DMS53 treated with DMSO at 0.1 percent for 48 hours (cell line): ENCODE results near the gene CRYL1.

ENCODE experiments used
- DNase-seq: peaks from one replicate; lab custom pipeline; 2025; ENCODE audit not compliant: unreplicated experiment; lab: John Stamatoyannopoulos, UW

Gene CRYL1

DNA sequence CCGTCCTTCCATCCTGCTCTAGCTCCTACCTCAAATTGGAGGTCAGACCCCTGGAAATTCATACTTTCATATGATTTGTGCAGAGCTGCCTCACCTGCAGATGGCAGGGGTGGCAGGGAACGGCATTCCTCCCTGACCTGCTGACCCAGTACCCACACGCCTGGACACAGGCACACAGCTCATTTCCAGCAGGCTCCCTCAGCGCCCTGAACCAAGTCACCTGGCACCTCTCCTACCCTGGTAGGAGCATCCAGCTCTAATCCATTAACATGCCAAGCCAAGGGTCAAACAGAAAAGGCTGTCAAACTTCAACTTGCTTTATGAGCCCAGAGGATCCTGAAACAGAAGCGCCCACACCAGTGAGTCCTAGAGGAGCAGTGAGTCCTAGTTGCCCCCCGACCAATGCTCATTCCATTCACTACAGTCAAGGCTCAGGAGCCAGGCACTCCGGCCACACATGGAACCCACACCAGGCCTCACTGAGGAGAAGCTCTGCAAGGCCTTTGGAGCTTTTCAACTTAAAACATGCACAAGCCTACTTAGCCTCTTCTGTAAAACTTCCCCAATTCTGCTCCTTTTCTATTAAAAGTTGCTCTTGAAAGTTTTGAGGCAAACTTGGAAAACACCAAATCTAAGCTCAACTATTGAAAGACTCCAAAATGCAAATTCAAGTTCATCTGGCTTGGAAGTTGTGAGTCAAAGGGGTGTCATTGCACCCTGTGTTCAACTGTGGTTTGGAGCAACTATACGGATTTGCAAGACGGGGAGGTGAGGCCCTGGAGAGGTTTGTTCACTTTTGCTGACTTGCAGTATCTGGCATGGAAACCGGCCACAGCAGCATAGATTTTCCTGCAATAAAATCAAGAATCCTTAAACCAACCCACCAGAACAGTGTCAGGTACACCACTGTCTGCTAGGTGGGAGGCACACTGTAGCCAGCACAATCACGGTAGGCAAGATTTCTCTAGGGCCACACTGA, 96.7 kb downstream of the CRYL1 start:
- DNase-seq = no peak

- no peak for DNase-seq
Observed at GRCh38 chr13:20426766-20427448, 98.8 kb downstream of the CRYL1 start.

DNA sequence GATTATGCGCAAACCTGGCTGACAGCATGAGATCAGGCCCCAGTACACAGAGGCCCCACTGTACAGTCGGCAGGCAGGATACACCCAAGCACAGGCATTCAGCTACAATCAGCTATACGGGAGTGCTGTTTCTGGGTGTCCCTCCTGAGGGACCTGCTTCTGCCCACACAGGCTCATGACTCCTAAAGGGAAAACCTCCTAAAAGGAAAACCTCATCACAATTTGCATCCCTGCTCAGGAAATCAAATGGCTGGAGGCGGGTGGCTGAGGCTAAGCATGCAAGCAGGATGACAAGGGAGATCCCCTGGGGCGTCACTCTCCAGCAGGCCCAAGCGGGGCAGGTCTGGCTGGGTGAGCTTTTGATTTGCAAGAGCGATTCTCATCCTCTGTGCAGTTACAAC, 99.8 kb downstream of the CRYL1 start:
- DNase-seq = no peak

DNA sequence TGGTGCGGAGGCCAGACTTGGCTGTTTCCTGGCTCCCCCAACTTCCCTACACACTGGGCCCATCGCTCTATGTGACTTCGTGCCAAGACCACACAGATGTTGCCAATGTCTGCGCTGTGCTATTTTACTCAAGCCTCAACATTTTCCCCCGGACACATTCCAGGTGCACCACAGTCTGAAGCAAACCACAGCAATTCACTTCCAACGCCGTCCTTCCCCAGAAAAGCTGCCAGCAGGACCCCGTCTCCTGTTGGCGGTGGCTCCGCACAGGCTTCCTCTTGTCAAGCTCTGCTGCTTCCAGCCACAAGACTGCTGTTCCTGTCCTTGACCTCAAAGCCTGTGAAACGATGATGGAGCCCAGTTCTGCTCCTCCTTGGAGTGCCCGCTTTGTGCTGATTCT, 100.7 kb downstream of the CRYL1 start:
- no peak for DNase-seq

DNA sequence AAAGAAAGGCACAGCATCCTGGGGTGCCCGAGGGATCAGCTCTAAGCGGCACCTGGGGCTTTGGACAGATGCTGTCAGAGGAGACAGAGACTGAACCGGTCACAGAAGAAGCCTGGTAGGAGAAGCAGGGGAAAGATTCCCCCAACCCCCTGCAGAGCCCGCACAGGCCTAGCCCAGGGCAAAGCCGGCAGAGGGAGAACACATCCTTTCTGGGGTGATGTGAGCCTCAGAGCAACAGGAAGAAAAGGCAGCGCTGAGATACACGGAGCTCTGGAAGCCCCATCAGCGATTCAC, 101.2 kb downstream of the CRYL1 start:
- no peak for DNase-seq

GRCh38 chr13:20422362-20422761, 103.3 kb downstream of the CRYL1 start:
- DNase-seq = no peak

GRCh38 chr13:20420938-20421337, 104.7 kb downstream of the CRYL1 start:
- no peak for DNase-seq

- DNase-seq = no peak
Observed at GRCh38 chr13:20418953-20419352, 106.7 kb downstream of the CRYL1 start.

DNA sequence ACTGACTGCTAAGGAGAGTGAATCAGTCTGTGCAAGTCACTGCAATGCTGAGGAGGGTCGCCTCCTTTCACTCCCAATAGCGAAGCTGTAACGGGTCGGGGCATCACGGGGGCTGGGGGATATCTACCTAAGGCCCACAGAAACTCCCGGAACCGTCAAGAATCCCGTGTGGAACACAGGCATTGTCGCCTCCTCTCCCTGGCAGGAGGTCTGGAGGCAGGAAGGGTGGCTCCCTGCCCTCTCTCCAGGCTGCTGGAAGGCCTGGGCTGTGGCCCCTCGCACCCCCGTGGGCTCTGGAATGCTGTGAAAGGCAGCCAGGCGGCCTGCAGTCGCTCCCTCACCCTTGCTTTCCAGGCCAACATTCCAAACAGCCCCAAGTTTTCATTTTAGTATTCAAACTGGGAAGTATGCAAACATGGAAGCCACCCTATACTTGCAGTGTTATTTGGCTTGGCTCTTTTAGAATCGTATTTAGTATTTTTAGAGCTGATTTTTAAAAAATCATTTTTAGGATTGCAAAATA, 109.4 kb downstream of the CRYL1 start:
- DNase-seq = no peak

GRCh38 chr13:20415694-20416107, 110.0 kb downstream of the CRYL1 start:
- DNase-seq = no peak

- DNase-seq = no peak
Observed at GRCh38 chr13:20415306-20415679, 110.4 kb downstream of the CRYL1 start.

DNA sequence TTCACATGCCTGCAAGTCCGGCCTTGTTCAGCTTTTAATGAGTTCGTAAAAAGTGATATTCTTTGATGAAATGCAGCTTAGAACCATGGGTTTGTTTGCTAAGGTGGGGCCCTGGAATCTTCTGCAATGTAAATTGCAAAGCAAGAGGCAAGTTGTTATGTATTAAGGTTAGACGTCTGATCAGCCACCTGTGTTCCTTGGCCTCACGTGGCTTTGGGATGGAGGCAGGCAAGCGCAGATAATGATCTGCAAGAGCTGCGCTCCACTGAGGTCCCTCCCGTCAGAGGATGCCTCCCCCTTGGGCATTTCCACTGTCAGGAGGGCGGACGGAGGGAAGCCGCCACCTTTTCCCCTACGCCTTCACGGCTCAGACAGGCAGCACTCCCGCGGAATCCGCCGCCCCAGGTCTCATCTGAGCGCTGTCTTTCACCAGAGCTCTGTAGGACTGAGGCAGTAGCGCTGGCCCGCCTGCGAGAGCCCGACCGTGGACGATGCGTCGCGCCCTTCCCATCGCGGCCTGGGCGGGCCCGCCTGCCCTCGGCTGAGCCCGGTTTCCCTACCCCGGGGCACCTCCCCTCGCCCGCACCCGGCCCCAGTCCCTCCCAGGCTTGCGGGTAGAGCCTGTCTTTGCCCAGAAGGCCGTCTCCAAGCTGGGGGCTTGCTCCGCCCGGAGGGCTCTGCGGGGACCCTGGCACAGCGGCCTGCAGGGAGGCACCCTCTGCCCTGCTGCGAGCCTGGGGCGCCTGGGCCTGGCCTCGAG, 110.9 kb downstream of the CRYL1 start:
- no peak for DNase-seq

- DNase-seq = no peak
Observed at GRCh38 chr13:20412691-20413355, 112.8 kb downstream of the CRYL1 start.

DNA sequence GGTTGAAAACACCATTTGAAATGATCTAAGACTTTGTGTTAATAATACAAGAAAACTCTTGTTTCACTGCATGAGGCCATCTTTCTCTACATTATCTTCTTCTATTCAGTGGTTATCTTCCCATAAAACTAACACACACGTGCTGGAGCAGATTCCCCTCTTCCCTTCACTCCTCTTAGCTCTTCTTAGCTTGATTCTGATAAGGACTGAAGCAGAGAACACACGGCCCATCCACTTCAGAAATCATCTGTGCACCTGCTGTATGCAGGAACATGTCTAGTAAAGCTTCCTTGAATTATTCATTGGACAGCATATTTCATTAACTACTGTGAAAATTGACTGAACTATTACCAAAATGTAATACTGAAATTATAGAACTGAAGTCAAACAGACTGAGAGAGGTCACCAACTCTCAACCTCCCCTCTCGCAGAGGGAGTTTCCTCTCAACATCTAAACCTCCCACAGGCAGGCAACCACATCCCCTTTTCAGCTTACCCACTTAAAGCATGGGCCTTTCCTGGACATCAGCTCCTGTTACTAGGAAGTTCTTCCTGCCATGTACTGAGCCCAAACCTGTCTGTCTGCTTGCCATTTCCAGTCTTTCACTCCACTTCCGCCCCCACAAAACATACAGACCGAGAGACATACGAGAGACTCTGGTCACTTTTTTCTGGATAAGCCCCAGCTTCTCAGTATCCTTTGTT, 113.9 kb downstream of the CRYL1 start:
- DNase-seq = no peak

DNA sequence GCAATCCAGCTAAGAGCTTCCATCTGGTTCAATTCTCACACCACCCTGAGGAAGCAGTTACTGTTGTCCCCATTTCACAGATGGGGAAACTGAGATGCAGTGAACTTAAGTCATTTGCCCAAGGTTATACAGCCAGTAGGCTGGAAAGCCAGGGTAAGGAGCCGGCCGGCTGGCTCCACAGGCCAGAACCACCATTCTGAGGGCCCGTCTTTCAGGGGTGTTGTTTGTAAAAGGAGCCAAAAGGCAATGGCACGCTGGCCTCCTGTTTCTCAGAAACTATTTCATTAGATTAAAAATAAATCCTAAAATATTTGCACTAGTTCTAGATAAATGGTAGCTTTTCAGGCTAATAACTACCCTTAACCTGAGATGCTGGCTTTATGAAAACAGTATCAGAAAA, 114.9 kb downstream of the CRYL1 start:
- no peak for DNase-seq

DNA sequence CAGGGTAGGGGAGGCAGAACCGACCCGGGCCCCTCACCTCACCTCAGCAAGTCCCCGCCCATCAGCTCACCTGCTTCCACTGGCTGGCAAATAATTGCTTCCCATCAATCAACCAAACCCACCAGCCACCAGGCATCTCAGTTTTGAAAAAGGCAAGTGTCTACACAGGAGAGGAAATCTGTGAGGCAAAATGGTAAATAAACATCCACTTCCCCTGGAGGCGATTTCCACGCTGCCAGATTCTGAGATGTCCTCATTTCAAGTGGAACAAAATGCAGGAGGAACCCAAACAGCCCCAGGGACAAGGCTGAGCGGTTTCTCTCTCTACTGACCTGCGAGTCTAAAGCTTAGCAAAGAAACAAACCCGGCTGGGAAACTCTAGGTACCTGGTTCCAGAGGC, 117.5 kb downstream of the CRYL1 start:
- no peak for DNase-seq

DNA sequence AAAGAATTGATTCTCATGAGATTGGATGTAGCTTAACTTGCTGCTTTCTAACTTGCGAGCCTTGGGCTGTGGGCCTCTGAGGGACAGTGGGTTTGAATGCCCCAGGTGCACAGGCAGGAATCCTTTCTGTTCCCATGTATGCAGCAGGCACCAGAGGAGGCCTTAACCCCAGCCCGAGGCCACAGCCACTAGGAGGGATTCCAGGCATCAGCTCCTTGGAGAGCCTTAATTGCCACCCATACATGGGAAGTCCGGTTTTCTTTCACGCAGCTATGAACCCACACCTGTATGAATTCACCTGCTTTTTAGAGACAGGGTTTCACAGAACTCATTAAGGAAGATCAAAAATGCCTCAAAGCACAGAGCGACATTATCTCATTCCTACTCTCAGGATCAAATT, 117.9 kb downstream of the CRYL1 start:
- no peak for DNase-seq

GRCh38 chr13:20405691-20406090, 120.0 kb downstream of the CRYL1 start:
- no peak for DNase-seq

GRCh38 chr13:20404488-20405222, 121.0 kb downstream of the CRYL1 start:
- DNase-seq = no peak

DNA sequence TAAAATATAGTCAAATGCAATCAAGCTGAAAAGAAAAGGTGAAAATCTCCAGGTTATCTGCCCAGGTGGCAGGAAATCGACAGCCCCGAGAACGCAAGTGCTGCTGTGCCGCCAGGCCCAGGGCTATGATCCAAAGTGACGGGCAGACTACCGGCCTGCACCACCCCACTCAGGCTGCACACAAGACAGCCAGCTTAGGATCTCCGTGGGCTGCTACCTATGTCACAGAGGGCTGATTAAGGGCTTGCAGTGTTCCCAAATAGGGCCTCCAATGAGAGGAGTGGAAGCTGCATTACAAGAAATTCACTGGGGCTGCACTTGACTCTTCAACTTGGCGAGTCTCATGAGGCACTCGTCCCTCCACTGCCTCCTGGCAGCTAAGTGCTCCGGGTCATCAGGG, 121.8 kb downstream of the CRYL1 start:
- DNase-seq = no peak
